Large intestine (tissue), 3 donors: ENCODE data around the gene LCN10. TPM values are rescaled to one million over a fixed set of nuclear protein-coding genes. Genes with fewer than 3 reads are reported as not detected.

Source experiments
- DNase-seq, 2 donors: peaks; one replicate each; pipeline versions ENCODE4 v3.0.0 to v3.0.0-alpha.2; 2013
- H3K27ac ChIP-seq: one replicate; pipeline ENCODE4 v1.5.1; 2013; ENCODE audit warnings: low read length
- H3K27me3 ChIP-seq: 2 replicates; pipeline ENCODE4 v1.6.1; 2013; ENCODE audit warnings: low read length; ENCODE audit not compliant: control insufficient read depth, insufficient read depth
- H3K36me3 ChIP-seq: 2 replicates; pipeline ENCODE4 v1.6.1; 2013; ENCODE audit warnings: low read length; ENCODE audit not compliant: control insufficient read depth, insufficient read depth
- H3K4me1 ChIP-seq: one replicate; pipeline ENCODE4 v1.6.1; 2013; ENCODE audit warnings: low read length; ENCODE audit not compliant: control insufficient read depth, insufficient read depth
- H3K4me3 ChIP-seq: one replicate; pipeline ENCODE4 v1.5.1; 2013; ENCODE audit warnings: low read length
- H3K9me3 ChIP-seq: one replicate; pipeline ENCODE4 v1.6.1; 2013; ENCODE audit warnings: mild to moderate bottlenecking, low read depth, low read length, moderate library complexity; ENCODE audit not compliant: control insufficient read depth
- WGBS: methylation state at CpG from one replicate; pipeline ENCODE4 v1.1.5; 2013; ENCODE audit warnings: low lambda C conversion rate; ENCODE audit not compliant: insufficient coverage; 5-methylcytosine and 5-hydroxymethylcytosine counted together
- polyA plus RNA-seq: library from polyadenylated mRNA; unstranded; fragments of 120-200 nt; gene quantifications from one replicate; pipeline ENCODE4 v1.2.1, GENCODE V29; 2013

LCN10 gene
- polyA plus RNA-seq, 1 donor: 7.8 TPM

DNA sequence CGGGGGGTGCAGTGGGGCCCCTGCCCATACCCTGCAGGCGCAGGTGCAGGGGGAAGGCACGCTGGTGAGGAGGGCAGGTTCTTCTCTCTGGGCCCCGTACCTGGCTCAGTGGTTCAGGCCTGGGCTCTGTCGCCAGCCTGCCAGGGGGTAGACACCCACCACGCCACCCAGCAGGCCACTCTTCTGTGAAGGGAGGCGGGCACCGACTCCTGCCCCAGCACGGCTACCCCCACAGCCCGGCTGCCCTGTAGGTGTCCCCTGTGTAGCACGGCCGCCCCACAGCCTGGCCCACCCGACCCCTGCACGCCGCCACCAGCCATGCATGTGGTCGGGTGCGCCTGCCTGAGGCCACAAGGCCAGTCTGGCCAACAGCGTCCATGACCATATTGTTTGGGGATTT lies 3.9 kb upstream of the LCN10 start:
- no peak overlapping the region for H3K27ac ChIP-seq
- WGBS: 80% methylated on average over 1 of the region's 18 CpGs
- DNase-seq: no peak
- H3K9me3 ChIP-seq: peaks cover 6% of the 10 kb centered on the region
- H3K4me3 ChIP-seq: no peak overlapping the region
- peaks cover 16% of the 10 kb centered on the region for H3K4me1 ChIP-seq
- peaks cover 13% of the 10 kb centered on the region for H3K27me3 ChIP-seq
- H3K36me3 ChIP-seq: no peaks in the 10 kb centered on the region

DNA sequence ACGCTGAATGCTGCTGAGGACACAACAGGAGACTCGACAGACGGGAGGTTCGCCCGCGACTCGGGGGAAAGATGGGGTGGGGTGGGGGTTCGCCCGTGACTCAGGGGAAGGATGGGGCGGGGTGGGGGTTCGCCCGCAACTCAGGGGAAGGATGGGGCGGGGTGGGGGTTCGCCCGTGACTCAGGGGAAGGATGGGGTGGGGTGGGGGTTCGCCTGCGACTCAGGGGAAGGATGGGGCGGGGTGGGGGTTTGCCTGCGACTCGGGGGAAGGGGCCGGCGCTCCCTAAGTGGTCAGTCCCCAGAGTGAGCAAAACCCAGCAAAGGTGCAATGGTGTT lies 3.4 kb upstream of the LCN10 start:
- WGBS: no CpG with 5 or more reads among the region's 22 CpGs
- no peak for DNase-seq
- Histone ChIP-seq H3K4me3 (no peak overlapping the region), H3K36me3 (no peaks in the 10 kb centered on the region), H3K27ac (no peak overlapping the region), H3K9me3 (peaks cover 7% of the 10 kb centered on the region), H3K27me3 (peaks cover 18% of the 10 kb centered on the region), H3K4me1 (peaks cover 21% of the 10 kb centered on the region)

DNA sequence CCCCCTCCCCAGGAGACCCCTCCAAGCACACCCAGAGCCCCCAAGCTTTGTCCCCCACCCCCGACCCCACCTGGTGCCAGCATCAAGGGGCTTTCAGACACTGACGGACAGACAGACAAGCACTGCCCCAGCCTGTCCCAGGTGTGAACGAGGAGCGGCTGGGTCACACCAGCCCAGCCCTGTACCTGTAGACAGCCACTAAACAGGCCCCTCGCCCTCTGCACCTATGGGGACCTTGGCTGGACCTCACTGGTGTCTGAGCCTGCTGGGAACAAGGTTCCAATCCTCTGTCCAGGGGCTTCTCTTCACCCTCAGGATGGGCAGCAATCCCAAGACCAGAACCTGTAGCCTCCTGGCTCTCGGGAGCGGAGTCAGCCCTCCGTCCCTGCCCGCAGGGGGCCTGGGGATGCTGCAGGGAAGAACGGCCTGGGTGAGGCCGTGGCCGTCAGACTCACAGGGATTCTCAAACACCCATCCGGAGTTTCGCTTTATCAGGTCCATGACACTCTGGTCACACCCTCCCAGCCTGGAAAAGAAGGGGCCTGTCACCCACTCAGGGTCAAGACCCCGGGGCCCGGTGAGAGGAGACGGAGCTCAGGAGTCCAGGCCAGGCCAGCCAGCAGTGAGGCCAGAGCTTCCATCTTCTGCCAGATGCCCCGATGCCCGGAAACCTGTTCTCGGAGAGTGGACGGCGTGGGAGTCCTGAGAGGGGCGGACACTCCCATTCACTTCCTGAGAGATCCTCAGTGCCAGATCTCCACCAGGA lies 2.8 kb upstream of the LCN10 start:
- H3K27ac ChIP-seq: no peak overlapping the region
- DNase-seq: no peak
- H3K9me3 ChIP-seq: peaks cover 12% of the 10 kb centered on the region
- peaks cover 19% of the 10 kb centered on the region for H3K27me3 ChIP-seq
- H3K4me1 ChIP-seq: peaks cover 26% of the 10 kb centered on the region
- no peaks in the 10 kb centered on the region for H3K36me3 ChIP-seq
- no peak overlapping the region for H3K4me3 ChIP-seq
- no CpG with 5 or more reads among the region's 23 CpGs for WGBS

DNA sequence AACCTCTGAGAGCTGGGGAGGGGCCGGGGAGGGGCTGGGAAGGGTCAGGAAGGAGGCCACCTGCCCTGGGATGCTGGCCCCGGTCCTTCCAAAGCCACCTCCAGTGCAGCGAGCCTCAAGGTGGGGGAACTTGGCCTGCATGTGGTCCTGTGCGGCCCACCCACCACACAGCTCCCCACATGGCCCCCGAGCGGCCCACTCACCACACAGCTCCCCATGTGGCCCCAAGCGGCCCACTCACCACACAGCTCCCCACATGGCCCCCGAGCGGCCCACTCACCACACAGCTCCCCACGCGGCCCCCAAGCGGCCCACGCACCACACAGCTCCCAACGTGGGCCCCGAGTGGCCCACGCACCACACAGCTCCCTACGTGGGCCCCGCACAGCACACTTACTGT lies 2.0 kb upstream of the LCN10 start:
- H3K9me3 ChIP-seq: peaks cover 18% of the 10 kb centered on the region
- WGBS: no CpG with 5 or more reads among the region's 18 CpGs
- no peak for DNase-seq
- no peak overlapping the region for H3K4me3 ChIP-seq
- H3K36me3 ChIP-seq: no peaks in the 10 kb centered on the region
- peaks cover 24% of the 10 kb centered on the region for H3K27me3 ChIP-seq
- H3K4me1 ChIP-seq: peaks cover 30% of the 10 kb centered on the region
- no peak overlapping the region for H3K27ac ChIP-seq

DNA sequence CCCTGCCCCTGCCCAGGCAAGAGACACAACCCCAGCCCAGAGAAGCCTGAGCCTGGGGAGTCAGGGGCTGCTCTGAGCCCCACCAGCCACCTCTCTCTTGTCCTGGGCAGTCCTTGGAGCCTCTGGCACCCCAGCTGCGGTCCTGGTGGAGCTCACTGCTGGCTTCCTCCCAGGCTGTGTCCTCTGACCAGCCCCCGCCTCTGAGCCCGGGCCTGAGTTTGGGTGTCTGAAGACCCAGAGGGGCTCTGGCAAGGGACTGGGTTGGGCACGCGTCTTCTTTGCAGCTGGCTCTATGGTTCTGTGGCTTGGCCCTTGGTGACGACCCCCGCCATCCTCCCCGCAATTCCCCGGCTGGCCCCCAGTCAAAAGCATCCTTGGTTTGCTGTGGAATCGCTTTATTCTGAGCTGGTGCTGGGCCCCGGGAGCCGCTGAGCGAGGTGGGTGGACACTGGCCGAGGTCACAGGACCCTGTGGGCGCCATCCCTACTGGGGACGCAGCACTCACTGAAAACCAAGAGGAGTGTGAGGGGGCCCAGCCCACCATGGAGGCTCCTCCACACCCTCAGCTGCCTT lies 985 bp upstream of the LCN10 start:
- H3K4me1 ChIP-seq: peaks cover 30% of the 10 kb centered on the region
- peaks cover 24% of the 10 kb centered on the region for H3K27me3 ChIP-seq
- H3K9me3 ChIP-seq: peaks cover 26% of the 10 kb centered on the region
- H3K36me3 ChIP-seq: no peaks in the 10 kb centered on the region
- H3K4me3 ChIP-seq: no peak overlapping the region
- no CpG with 5 or more reads among the region's 16 CpGs for WGBS
- H3K27ac ChIP-seq: no peak overlapping the region
- no peak for DNase-seq

DNA sequence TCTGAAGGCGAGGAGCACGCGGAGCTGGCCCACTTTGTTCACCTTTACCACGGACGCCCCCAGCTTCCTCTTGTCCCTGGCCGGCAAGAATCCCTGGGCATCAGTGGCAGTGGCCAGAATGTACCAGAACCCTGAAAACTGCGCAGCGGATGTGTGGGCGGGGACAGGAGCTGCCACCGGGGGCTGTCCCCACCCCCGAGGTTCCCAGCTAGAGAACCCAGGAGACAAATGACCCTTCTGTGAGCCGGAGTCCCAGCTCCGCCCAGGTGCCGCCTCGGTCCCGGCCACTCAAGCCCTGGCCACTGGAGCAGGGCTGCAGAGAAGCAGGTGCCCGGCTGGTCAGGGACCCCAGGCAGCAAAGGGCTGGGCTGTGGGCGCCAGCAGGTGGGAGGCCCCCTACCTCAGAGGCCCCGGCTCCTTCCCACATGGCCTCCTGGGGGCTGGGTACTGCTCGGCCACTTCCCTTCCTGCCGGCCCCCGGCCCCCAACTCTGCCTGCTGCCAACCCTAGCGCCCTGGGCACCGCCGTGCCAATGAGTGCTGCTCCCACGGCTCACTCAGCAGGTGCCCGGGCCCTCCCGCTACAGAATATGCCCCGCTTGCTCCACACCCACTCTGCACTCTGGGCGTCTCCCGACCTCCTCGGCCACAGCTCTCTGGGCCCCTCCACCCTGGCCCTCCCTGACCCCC lies 713 bp downstream of the LCN10 start:
- H3K36me3 ChIP-seq: no peaks in the 10 kb centered on the region
- peaks cover 24% of the 10 kb centered on the region for H3K27me3 ChIP-seq
- WGBS: no CpG with 5 or more reads among the region's 32 CpGs
- peaks cover 21% of the 10 kb centered on the region for H3K9me3 ChIP-seq
- peaks cover 30% of the 10 kb centered on the region for H3K4me1 ChIP-seq
- H3K4me3 ChIP-seq: peak overlapping the region; percentile 14
- H3K27ac ChIP-seq: no peak overlapping the region
- DNase-seq: peak in 1 of 2 donors; percentile 64

DNA sequence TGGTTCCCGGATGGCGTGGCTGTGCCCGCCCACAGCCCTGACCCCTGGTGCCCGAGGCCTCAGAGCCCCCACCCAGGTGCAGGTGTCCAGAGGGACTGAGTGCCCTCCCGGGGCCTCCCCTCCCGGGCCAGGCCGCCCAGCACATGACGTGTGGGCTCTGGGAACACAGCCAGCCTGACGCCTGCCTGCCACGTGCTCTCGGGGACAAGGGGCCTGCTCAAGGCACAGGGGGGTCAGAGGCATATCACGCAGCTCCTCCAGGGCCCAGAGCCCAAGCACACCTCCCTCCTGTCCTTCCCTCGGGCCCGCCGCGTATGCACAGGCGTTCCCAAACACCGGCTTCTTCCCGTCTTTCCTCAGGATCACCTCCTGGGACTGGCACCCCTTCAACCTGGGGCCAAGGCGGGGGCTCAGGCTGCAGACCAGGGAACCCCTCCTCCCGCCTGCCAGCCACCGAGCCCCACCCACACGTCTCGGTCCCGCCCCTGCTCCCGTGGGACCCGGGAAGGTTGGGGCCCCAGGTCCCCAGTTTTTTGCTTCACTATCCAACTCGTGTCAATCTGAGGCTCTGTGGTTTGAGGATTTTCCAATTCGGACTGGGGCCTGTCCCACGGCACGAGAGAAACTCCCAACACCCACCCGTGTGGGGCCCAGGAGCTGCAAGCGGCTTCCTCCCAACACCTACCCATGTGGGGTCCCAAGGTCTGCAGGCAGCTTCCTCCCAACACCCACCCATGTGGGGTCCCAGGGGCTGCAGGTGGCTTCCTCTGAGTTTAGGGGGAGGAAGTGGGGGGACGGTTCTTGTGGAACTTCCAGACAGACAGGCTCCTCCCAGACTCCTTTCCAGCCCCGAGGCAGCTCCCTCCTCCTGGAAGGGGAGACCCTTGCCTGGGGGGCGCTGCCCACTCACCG lies 1.5 kb downstream of the LCN10 start:
- DNase-seq: peak; percentile 81 to 92
- Histone ChIP-seq H3K27ac (no peak overlapping the region), H3K9me3 (peaks cover 20% of the 10 kb centered on the region), H3K4me1 (peaks cover 30% of the 10 kb centered on the region), H3K27me3 (peaks cover 24% of the 10 kb centered on the region), H3K4me3 (peak overlapping the region; percentile 14), H3K36me3 (no peaks in the 10 kb centered on the region)
- no CpG with 5 or more reads among the region's 37 CpGs for WGBS

DNA sequence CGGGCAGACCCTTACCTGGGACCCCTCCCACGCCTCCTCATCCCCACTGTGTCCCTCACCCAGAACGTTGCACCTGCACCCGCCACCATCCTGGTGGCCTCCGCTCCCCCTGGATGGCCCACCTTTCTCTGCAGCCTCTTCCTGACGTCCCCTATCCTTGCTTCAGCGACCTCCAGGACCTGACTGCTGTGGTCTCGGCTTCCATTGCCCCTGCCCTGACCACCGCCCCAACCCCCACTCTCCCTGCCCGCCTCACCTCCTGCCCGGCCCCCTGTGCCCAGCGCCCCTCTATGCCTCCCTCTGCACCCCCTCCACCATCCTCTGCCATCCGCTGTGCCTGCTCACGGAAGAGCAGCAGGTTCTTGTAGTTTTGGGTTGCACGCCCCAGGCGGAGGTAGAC lies 2.2 kb downstream of the LCN10 start:
- no peak for DNase-seq
- Histone ChIP-seq H3K27ac (no peak overlapping the region), H3K27me3 (peaks cover 24% of the 10 kb centered on the region)

DNA sequence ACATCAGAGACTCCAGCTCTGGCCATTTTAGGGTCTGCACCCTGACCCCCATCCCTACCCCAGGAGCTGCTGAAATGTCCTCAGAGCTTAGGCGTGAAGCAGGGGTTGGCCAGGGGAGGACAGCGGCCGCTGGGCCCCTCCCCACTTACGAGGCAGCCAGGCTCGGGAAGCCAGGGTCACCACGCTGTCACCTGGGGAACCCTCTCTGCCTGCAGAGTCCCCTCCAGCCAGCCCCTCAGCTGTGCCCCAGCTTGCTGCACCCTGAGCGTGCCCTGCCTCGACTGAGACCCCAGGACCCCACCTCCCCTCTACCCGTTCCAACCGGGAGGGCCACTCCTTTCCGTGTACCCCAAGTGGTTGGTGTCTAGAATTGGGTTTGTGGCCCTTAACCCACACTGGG lies 2.7 kb downstream of the LCN10 start:
- WGBS: no CpG with 5 or more reads among the region's 11 CpGs
- DNase-seq: no peak

More for the DNA sequence above, 2.2 kb downstream of the LCN10 start:
- Histone ChIP-seq H3K4me1 (peaks cover 30% of the 10 kb centered on the region), H3K9me3 (peaks cover 20% of the 10 kb centered on the region), H3K36me3 (no peaks in the 10 kb centered on the region), H3K4me3 (no peak overlapping the region)
- no CpG with 5 or more reads among the region's 16 CpGs for WGBS

DNA sequence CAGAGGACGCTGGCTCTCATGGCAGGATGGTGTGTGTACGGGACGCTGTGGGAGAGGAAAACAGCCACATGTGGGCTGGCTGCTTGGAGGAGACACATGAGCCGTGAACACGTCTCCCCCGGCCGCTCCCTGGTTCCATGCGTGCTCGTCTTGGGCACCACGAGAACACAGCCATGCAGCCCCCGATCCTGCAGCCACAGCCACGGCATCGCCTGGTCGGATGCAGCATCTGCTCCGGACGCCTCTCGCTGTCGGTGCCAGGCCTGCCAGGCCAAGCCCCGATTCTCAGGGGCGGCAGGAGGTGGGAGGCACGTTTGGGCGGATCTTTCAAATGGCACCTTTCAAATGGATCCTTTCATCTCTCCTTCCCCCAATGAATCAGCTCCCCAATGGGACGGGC lies 3.2 kb downstream of the LCN10 start:
- no peak overlapping the region for H3K4me3 ChIP-seq
- H3K9me3 ChIP-seq: peaks cover 20% of the 10 kb centered on the region
- no CpG with 5 or more reads among the region's 23 CpGs for WGBS
- H3K27me3 ChIP-seq: peaks cover 24% of the 10 kb centered on the region
- DNase-seq: no peak
- no peak overlapping the region for H3K27ac ChIP-seq
- peaks cover 30% of the 10 kb centered on the region for H3K4me1 ChIP-seq
- no peaks in the 10 kb centered on the region for H3K36me3 ChIP-seq

More for the DNA sequence above, 2.7 kb downstream of the LCN10 start:
- no peaks in the 10 kb centered on the region for H3K36me3 ChIP-seq
- peaks cover 24% of the 10 kb centered on the region for H3K27me3 ChIP-seq
- H3K27ac ChIP-seq: no peak overlapping the region
- H3K4me1 ChIP-seq: peaks cover 30% of the 10 kb centered on the region
- peaks cover 20% of the 10 kb centered on the region for H3K9me3 ChIP-seq
- no peak overlapping the region for H3K4me3 ChIP-seq
